ENCODE data around the gene C1orf174.

GRCh38 chr1:3894626-3895278, 5.3 kb downstream of the C1orf174 start:
- TF ChIP-seq CTCF (IDR thresholded peaks at IDR 0.05; ENCODE audit: insufficient read depth, low read length, poor library complexity, severe bottlenecking) (no peak), EZH2phosphoT487 (conservative IDR thresholded peaks at IDR 0.05; ENCODE audit: low read length) (no peak)
